Neural progenitor cell (in vitro differentiated cells): ENCODE measurements around the gene FBXW5. TPM values are rescaled to one million over a fixed set of nuclear protein-coding genes. Genes with fewer than 3 reads are reported as not detected.

ENCODE experiments used
- DNase-seq: peaks from one replicate; pipeline ENCODE4 v3.0.0-alpha.2; 2016; ENCODE audit warnings: low spot score
- H2AFZ ChIP-seq: fragments of 200-600 bp; sonication (generic); replicated peaks from 2 replicates; pipeline ENCODE4 v1.6.1; 2016; ENCODE audit warnings: antibody characterized with exemption
- H3F3A ChIP-seq: fragments of 200-600 bp; sonication (generic); 2 replicates; pipeline ENCODE4 v1.6.1; 2016; ENCODE audit warnings: antibody characterized with exemption, low read depth
- H3K27ac ChIP-seq: fragments of 200-600 bp; sonication (generic); 2 replicates; pipeline ENCODE4 v1.5.1; 2016; ENCODE audit warnings: mild to moderate bottlenecking
- H3K27me3 ChIP-seq: fragments of 200-600 bp; sonication (generic); 2 replicates; pipeline ENCODE4 v1.6.1; 2016; ENCODE audit warnings: mild to moderate bottlenecking, moderate library complexity
- H3K36me3 ChIP-seq: fragments of 200-600 bp; sonication (generic); 2 replicates; pipeline ENCODE4 v1.5.1; 2016
- H3K4me1 ChIP-seq: fragments of 200-600 bp; sonication (generic); 2 replicates; pipeline ENCODE4 v1.6.1; 2016; ENCODE audit warnings: mixed run types
- H3K4me2 ChIP-seq: fragments of 200-600 bp; sonication (generic); 2 replicates; pipeline ENCODE4 v1.6.1; 2016
- H3K4me3 ChIP-seq: fragments of 200-600 bp; sonication (generic); 2 replicates; pipeline ENCODE4 v1.5.1; 2016
- H3K79me2 ChIP-seq: fragments of 200-600 bp; sonication (generic); 2 replicates; pipeline ENCODE4 v1.6.1; 2016; ENCODE audit warnings: low read depth
- H3K9ac ChIP-seq: fragments of 200-600 bp; sonication (generic); 2 replicates; pipeline ENCODE4 v1.6.1; 2016
- H3K9me3 ChIP-seq: fragments of 200-600 bp; sonication (generic); 2 replicates; pipeline ENCODE4 v1.5.1; 2016; ENCODE audit warnings: low read depth
- H4K20me1 ChIP-seq: fragments of 200-600 bp; sonication (generic); 2 replicates; pipeline ENCODE4 v1.6.1; 2016; ENCODE audit warnings: low read depth
- H3K27ac Mint-ChIP-seq: 3 replicates; pipeline ENCODE4 v1.8.0; 2021; ENCODE audit warnings: mixed read lengths
- H3K27me3 Mint-ChIP-seq: 2 replicates; pipeline ENCODE4 v1.8.0; 2022; ENCODE audit warnings: low read depth, mild to moderate bottlenecking, inconsistent platforms, moderate library complexity, mixed read lengths; ENCODE audit not compliant: insufficient read depth
- H3K36me3 Mint-ChIP-seq: 3 replicates; pipeline ENCODE4 v1.8.0; 2021; ENCODE audit warnings: mixed read lengths
- H3K4me1 Mint-ChIP-seq: 3 replicates; pipeline ENCODE4 v1.8.0; 2021; ENCODE audit warnings: mixed read lengths
- H3K4me3 Mint-ChIP-seq: 3 replicates; pipeline ENCODE4 v1.8.0; 2021; ENCODE audit warnings: mild to moderate bottlenecking, moderate library complexity, mixed read lengths
- H3K9me3 Mint-ChIP-seq: 3 replicates; pipeline ENCODE4 v1.8.0; 2020; ENCODE audit warnings: mixed read lengths
- CTCF ChIP-seq: fragments of 200-600 bp; sonication (generic); IDR thresholded peaks from 2 replicates; pipeline ENCODE4 v1.5.1; 2017; ENCODE audit warnings: antibody characterized with exemption, mild to moderate bottlenecking
- EZH2 ChIP-seq: fragments of 200-600 bp; sonication (generic); IDR thresholded peaks from 2 replicates; pipeline ENCODE4 v1.6.1; 2017; ENCODE audit warnings: antibody characterized with exemption, mild to moderate bottlenecking, moderate library complexity
- EZH2phosphoT487 ChIP-seq: fragments of 200-600 bp; sonication (generic); IDR thresholded peaks from 2 replicates; pipeline ENCODE4 v1.6.1; 2017; ENCODE audit warnings: antibody characterized with exemption
- total RNA-seq: library from RNA; depleted of rRNA; stranded (reverse); fragments of >200 nt; gene quantifications from 2 replicates; pipeline ENCODE4 v1.2.3, GENCODE V29; 2015; ENCODE audit warnings: low replicate concordance

The FBXW5 gene
- total RNA-seq, 1 donor from 2014 or later = 21.5 TPM

- Mint-ChIP-seq H3K4me1 (peaks cover 2% of the 10 kb centered on the region), H3K4me3 (no peak overlapping the region), H3K27ac (no peak overlapping the region), H3K27me3 (peaks cover 9% of the 10 kb centered on the region), H3K36me3 (peaks cover 3% of the 10 kb centered on the region), H3K9me3 (no peaks in the 10 kb centered on the region)
- Histone ChIP-seq H3K4me1 (no peaks in the 10 kb centered on the region), H3K27me3 (no peaks in the 10 kb centered on the region), H3K36me3 (no peaks in the 10 kb centered on the region), H3K9me3 (no peaks in the 10 kb centered on the region), H3K4me2 (no peak overlapping the region), H4K20me1 (no peaks in the 10 kb centered on the region), H3K27ac (no peak overlapping the region), H3F3A (no peaks in the 10 kb centered on the region), H3K9ac (no peak overlapping the region), H3K79me2 (no peaks in the 10 kb centered on the region), H2AFZ (no peak overlapping the region), H3K4me3 (no peak overlapping the region)
- no peak for TF ChIP-seq EZH2
- TF ChIP-seq EZH2phosphoT487 = no peak
- TF ChIP-seq CTCF = no peak
- no peak for DNase-seq
Measured at GRCh38 chr9:136957461-136957860, 12.9 kb upstream of the FBXW5 start.

- Histone ChIP-seq H3F3A (no peaks in the 10 kb centered on the region), H3K79me2 (no peaks in the 10 kb centered on the region), H3K36me3 (no peaks in the 10 kb centered on the region), H2AFZ (no peak overlapping the region), H3K27me3 (no peaks in the 10 kb centered on the region), H4K20me1 (no peaks in the 10 kb centered on the region), H3K9ac (no peak overlapping the region), H3K4me2 (no peak overlapping the region), H3K4me1 (peaks cover 2% of the 10 kb centered on the region), H3K27ac (no peak overlapping the region), H3K4me3 (no peak overlapping the region), H3K9me3 (no peaks in the 10 kb centered on the region)
- DNase-seq = no peak
- Mint-ChIP-seq H3K36me3 (peaks cover 3% of the 10 kb centered on the region), H3K4me1 (peaks cover 2% of the 10 kb centered on the region), H3K4me3 (no peak overlapping the region), H3K9me3 (no peaks in the 10 kb centered on the region), H3K27me3 (peaks cover 9% of the 10 kb centered on the region), H3K27ac (no peak overlapping the region)
- no peak for TF ChIP-seq EZH2phosphoT487
- TF ChIP-seq CTCF = no peak
- TF ChIP-seq EZH2 = no peak
Measured at GRCh38 chr9:136956604-136957003, 12.1 kb upstream of the FBXW5 start.

DNA sequence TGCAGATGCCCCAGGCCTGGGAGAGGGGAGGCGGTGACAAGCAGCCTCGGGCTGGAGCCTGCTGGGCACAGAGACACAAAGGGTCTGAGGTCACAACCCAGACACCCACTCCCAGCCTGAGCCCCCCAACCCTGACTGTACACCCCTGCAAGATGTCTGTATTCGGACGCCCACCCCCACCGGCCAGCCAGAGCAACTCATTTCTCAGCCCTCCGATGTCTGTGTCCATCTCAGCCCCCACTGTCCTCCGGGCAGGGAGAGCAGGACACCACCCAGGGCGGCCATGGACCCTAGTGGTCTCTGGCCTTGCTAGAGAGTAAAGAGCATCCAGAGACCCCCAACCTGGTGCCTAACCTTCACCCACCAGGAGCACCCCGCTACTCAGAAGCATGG, 11.4 kb upstream of the FBXW5 start:
- no peak overlapping the region for H3K4me3 ChIP-seq
- no peak overlapping the region for H3K9ac ChIP-seq
- TF ChIP-seq EZH2 (no peak), CTCF (no peak), EZH2phosphoT487 (no peak)
- no peak overlapping the region for H2AFZ ChIP-seq
- DNase-seq = no peak
- H3K27me3 ChIP-seq = no peaks in the 10 kb centered on the region
- H3K4me3 Mint-ChIP-seq = no peak overlapping the region
- peaks cover 9% of the 10 kb centered on the region for H3K4me1 ChIP-seq
- H3K36me3 ChIP-seq = no peaks in the 10 kb centered on the region
- no peaks in the 10 kb centered on the region for H3F3A ChIP-seq
- H3K4me2 ChIP-seq = no peak overlapping the region
- H3K9me3 Mint-ChIP-seq = no peaks in the 10 kb centered on the region
- peaks cover 3% of the 10 kb centered on the region for H3K36me3 Mint-ChIP-seq
- no peaks in the 10 kb centered on the region for H3K9me3 ChIP-seq
- no peak overlapping the region for H3K27ac ChIP-seq
- H3K27me3 Mint-ChIP-seq = peaks cover 8% of the 10 kb centered on the region
- no peaks in the 10 kb centered on the region for H4K20me1 ChIP-seq
- H3K79me2 ChIP-seq = no peaks in the 10 kb centered on the region
- H3K4me1 Mint-ChIP-seq = peaks cover 2% of the 10 kb centered on the region
- no peak overlapping the region for H3K27ac Mint-ChIP-seq
